Karpas-422 (cell line): Measurements from ENCODE around the gene YIF1B. TPM values are rescaled to one million over a fixed set of nuclear protein-coding genes. Genes with fewer than 3 reads are reported as not detected.

Experiments
- DNase-seq: peaks from one replicate; pipeline ENCODE4 v3.0.0-alpha.2; 2015
- H2AFZ ChIP-seq: fragments of 200-600 bp; sonication (generic); 2 replicates; pipeline ENCODE4 v1.6.1; 2014; ENCODE audit warnings: antibody characterized with exemption, low read length, mixed read lengths
- H3K27ac ChIP-seq: fragments of 200-600 bp; sonication (generic); 2 replicates; pipeline ENCODE4 v1.5.1; 2014; ENCODE audit warnings: mild to moderate bottlenecking, low read length, moderate library complexity
- H3K27me3 ChIP-seq: fragments of 200-600 bp; sonication (generic); 2 replicates; pipeline ENCODE4 v1.6.1; 2014; ENCODE audit warnings: low read length, mixed read lengths
- H3K36me3 ChIP-seq: fragments of 200-600 bp; sonication (generic); 2 replicates; pipeline ENCODE4 v1.6.1; 2014; ENCODE audit warnings: low read length, mixed read lengths; ENCODE audit not compliant: insufficient read depth
- H3K4me1 ChIP-seq: fragments of 200-600 bp; sonication (generic); 2 replicates; pipeline ENCODE4 v1.6.1; 2014; ENCODE audit warnings: mild to moderate bottlenecking, low read length, mixed read lengths
- H3K4me2 ChIP-seq: fragments of 200-600 bp; sonication (generic); 2 replicates; pipeline ENCODE4 v1.6.1; 2014; ENCODE audit warnings: low read length, low read depth, mild to moderate bottlenecking; ENCODE audit not compliant: poor library complexity, severe bottlenecking
- H3K4me3 ChIP-seq: fragments of 200-600 bp; sonication (generic); 2 replicates; pipeline ENCODE4 v1.5.1; 2014; ENCODE audit warnings: mild to moderate bottlenecking, antibody characterized with exemption, low read length, mixed read lengths
- H3K79me2 ChIP-seq: fragments of 200-600 bp; sonication (generic); 2 replicates; pipeline ENCODE4 v1.6.1; 2014; ENCODE audit warnings: mild to moderate bottlenecking, low read length, mixed read lengths
- H3K9ac ChIP-seq: fragments of 200-600 bp; sonication (generic); 2 replicates; pipeline ENCODE4 v1.6.0; 2014; ENCODE audit warnings: low read length
- H3K9me2 ChIP-seq: fragments of 200-600 bp; sonication (generic), shearing (Covaris generic); replicated peaks from 2 replicates; pipeline ENCODE4 v1.6.0; 2014; ENCODE audit warnings: mild to moderate bottlenecking, low read length, moderate library complexity; ENCODE audit not compliant: insufficient read depth
- H3K9me3 ChIP-seq: fragments of 300-700, 200-600 bp; sonication (generic); 2 replicates; pipeline ENCODE4 v1.6.1; 2014; ENCODE audit warnings: low read length, mixed read lengths
- H4K20me1 ChIP-seq: fragments of 200-600 bp; sonication (generic); 2 replicates; pipeline ENCODE4 v1.6.1; 2014; ENCODE audit warnings: mild to moderate bottlenecking, antibody characterized with exemption, low read length, low read depth; ENCODE audit not compliant: insufficient read depth
- total RNA-seq: library from RNA; depleted of rRNA; stranded (reverse); fragments of >200 nt; shearing (Covaris generic); gene quantifications from 2 replicates; pipeline ENCODE4 v1.2.3, GENCODE V29; 2014; ENCODE audit warnings: low replicate concordance

The YIF1B gene
- total RNA-seq, 1 experiment from 2014 or later: 31.0 TPM

- Histone ChIP-seq H3K9ac (no peak overlapping the region), H2AFZ (no peak overlapping the region), H3K27me3 (no peaks in the 10 kb centered on the region), H4K20me1 (no peaks in the 10 kb centered on the region), H3K4me3 (no peak overlapping the region), H3K9me3 (no peaks in the 10 kb centered on the region), H3K4me2 (no peak overlapping the region), H3K79me2 (no peaks in the 10 kb centered on the region), H3K36me3 (no peaks in the 10 kb centered on the region), H3K9me2 (no peaks in the 10 kb centered on the region), H3K27ac (no peak overlapping the region), H3K4me1 (no peaks in the 10 kb centered on the region)
- DNase-seq: no peak
These were observed 37.6 kb downstream of the YIF1B start for GRCh38 chr19:38277969-38278680.

GRCh38 chr19:38277549-38277948 lies 38.2 kb downstream of the YIF1B start:
- no peaks in the 10 kb centered on the region for H3K27me3 ChIP-seq
- no peaks in the 10 kb centered on the region for H3K79me2 ChIP-seq
- no peak for DNase-seq
- H3K27ac ChIP-seq: no peak overlapping the region
- H2AFZ ChIP-seq: no peak overlapping the region
- H3K4me3 ChIP-seq: no peak overlapping the region
- no peaks in the 10 kb centered on the region for H3K9me3 ChIP-seq
- no peaks in the 10 kb centered on the region for H3K4me1 ChIP-seq
- no peak overlapping the region for H3K9ac ChIP-seq
- no peak overlapping the region for H3K4me2 ChIP-seq
- H3K9me2 ChIP-seq: no peaks in the 10 kb centered on the region
- no peaks in the 10 kb centered on the region for H4K20me1 ChIP-seq
- H3K36me3 ChIP-seq: no peaks in the 10 kb centered on the region

GRCh38 chr19:38276942-38277517 lies 38.7 kb downstream of the YIF1B start:
- no peaks in the 10 kb centered on the region for H4K20me1 ChIP-seq
- H3K9ac ChIP-seq: no peak overlapping the region
- H3K36me3 ChIP-seq: no peaks in the 10 kb centered on the region
- no peak overlapping the region for H3K4me2 ChIP-seq
- no peak overlapping the region for H3K27ac ChIP-seq
- H3K9me3 ChIP-seq: no peaks in the 10 kb centered on the region
- no peak overlapping the region for H2AFZ ChIP-seq
- no peak overlapping the region for H3K4me3 ChIP-seq
- no peaks in the 10 kb centered on the region for H3K79me2 ChIP-seq
- no peaks in the 10 kb centered on the region for H3K9me2 ChIP-seq
- no peaks in the 10 kb centered on the region for H3K27me3 ChIP-seq
- H3K4me1 ChIP-seq: no peaks in the 10 kb centered on the region
- no peak for DNase-seq

GRCh38 chr19:38274739-38275138 lies 41.0 kb downstream of the YIF1B start:
- no peaks in the 10 kb centered on the region for H3K9me3 ChIP-seq
- no peak for DNase-seq
- no peaks in the 10 kb centered on the region for H3K27me3 ChIP-seq
- H2AFZ ChIP-seq: no peak overlapping the region
- no peak overlapping the region for H3K4me3 ChIP-seq
- no peak overlapping the region for H3K9ac ChIP-seq
- H3K36me3 ChIP-seq: no peaks in the 10 kb centered on the region
- no peaks in the 10 kb centered on the region for H3K4me1 ChIP-seq
- H3K27ac ChIP-seq: no peak overlapping the region
- H3K79me2 ChIP-seq: no peaks in the 10 kb centered on the region
- no peaks in the 10 kb centered on the region for H4K20me1 ChIP-seq
- no peaks in the 10 kb centered on the region for H3K9me2 ChIP-seq
- H3K4me2 ChIP-seq: no peak overlapping the region

GRCh38 chr19:38273499-38273898 lies 42.2 kb downstream of the YIF1B start:
- Histone ChIP-seq H3K9me3 (no peaks in the 10 kb centered on the region), H4K20me1 (no peaks in the 10 kb centered on the region), H3K9me2 (no peaks in the 10 kb centered on the region), H3K9ac (no peak overlapping the region), H2AFZ (no peak overlapping the region), H3K4me2 (no peak overlapping the region), H3K27me3 (no peaks in the 10 kb centered on the region), H3K27ac (no peak overlapping the region), H3K36me3 (no peaks in the 10 kb centered on the region), H3K79me2 (no peaks in the 10 kb centered on the region), H3K4me1 (no peaks in the 10 kb centered on the region), H3K4me3 (no peak overlapping the region)
- DNase-seq: no peak

- no peak overlapping the region for H3K4me3 ChIP-seq
- no peaks in the 10 kb centered on the region for H3K79me2 ChIP-seq
- H3K9me2 ChIP-seq: no peaks in the 10 kb centered on the region
- H3K4me1 ChIP-seq: no peaks in the 10 kb centered on the region
- no peak overlapping the region for H3K4me2 ChIP-seq
- H3K27ac ChIP-seq: no peak overlapping the region
- no peaks in the 10 kb centered on the region for H3K27me3 ChIP-seq
- H4K20me1 ChIP-seq: no peaks in the 10 kb centered on the region
- no peaks in the 10 kb centered on the region for H3K9me3 ChIP-seq
- H3K36me3 ChIP-seq: no peaks in the 10 kb centered on the region
- no peak overlapping the region for H2AFZ ChIP-seq
- no peak overlapping the region for H3K9ac ChIP-seq
- no peak for DNase-seq
These were observed 45.1 kb downstream of the YIF1B start for GRCh38 chr19:38270587-38271167.

- no peak for DNase-seq
These were observed 47.2 kb downstream of the YIF1B start for GRCh38 chr19:38268539-38268938.

GRCh38 chr19:38267761-38268483 lies 47.8 kb downstream of the YIF1B start:
- H3K9me3 ChIP-seq: no peaks in the 10 kb centered on the region
- H3K36me3 ChIP-seq: no peaks in the 10 kb centered on the region
- no peak overlapping the region for H3K9ac ChIP-seq
- no peaks in the 10 kb centered on the region for H3K79me2 ChIP-seq
- no peaks in the 10 kb centered on the region for H3K9me2 ChIP-seq
- no peak overlapping the region for H2AFZ ChIP-seq
- H3K4me2 ChIP-seq: no peak overlapping the region
- DNase-seq: no peak
- H3K4me1 ChIP-seq: 0 out of 2 replicates have a peak, but pooled peaks cover 3% of the 10 kb centered on the region
- H4K20me1 ChIP-seq: no peaks in the 10 kb centered on the region
- H3K4me3 ChIP-seq: no peak overlapping the region
- no peaks in the 10 kb centered on the region for H3K27me3 ChIP-seq
- no peak overlapping the region for H3K27ac ChIP-seq

More at GRCh38 chr19:38268539-38268938, 47.2 kb downstream of the YIF1B start:
- Histone ChIP-seq H3K27me3 (no peaks in the 10 kb centered on the region), H3K4me1 (0 out of 2 replicates have a peak, but pooled peaks cover 3% of the 10 kb centered on the region), H3K9me3 (no peaks in the 10 kb centered on the region), H3K4me3 (no peak overlapping the region), H4K20me1 (no peaks in the 10 kb centered on the region), H3K9me2 (no peaks in the 10 kb centered on the region), H3K36me3 (no peaks in the 10 kb centered on the region), H3K9ac (no peak overlapping the region), H3K79me2 (no peaks in the 10 kb centered on the region), H3K4me2 (no peak overlapping the region), H2AFZ (no peak overlapping the region), H3K27ac (no peak overlapping the region)
